Endothelial cell of hepatic sinusoid (primary cell): ENCODE results near the gene CHODL.

Experiments used
- in situ Hi-C: cut with HindIII; loops from 2 replicates; pipeline ENCODE4 v1.10.0; 2017; ENCODE audit warnings: low sequenced_read_pairs

Gene CHODL

GRCh38 chr21:18244671-18245463 lies at the start of gene CHODL:
CHODL (plus strand) TSS chr21:18244833; CDS start chr21:18245224, 391 bp downstream.
- in situ Hi-C loops = no loop called here

GRCh38 chr21:18204931-18205330 lies 39.7 kb upstream of the CHODL start:
- in situ Hi-C loops = no loop called here

DNA sequence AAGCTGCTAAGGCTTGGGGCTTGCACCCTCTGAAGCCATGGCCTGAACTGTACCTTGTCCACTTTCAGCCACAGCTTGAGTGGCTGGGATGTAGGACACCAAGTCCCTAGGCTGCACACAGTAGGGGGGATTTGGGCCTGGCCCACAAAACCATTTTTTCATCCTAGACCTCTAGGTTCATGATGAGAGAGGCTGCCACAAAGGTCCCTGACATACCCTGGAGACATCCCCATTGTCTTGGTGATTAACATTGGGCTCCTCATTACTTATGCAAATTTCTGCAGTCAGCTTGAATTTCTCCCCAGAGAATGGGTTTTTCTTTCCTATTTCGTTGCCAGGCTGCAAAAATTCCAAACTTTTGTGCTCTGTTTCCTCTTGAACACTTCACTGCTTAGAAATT lies 26.3 kb upstream of the CHODL start:
- in situ Hi-C loops = no loop called here

GRCh38 chr21:18220498-18220897 lies 24.1 kb upstream of the CHODL start:
- in situ Hi-C loops = no loop called here

- in situ Hi-C loops = no loop called here
These were observed 22.3 kb upstream of the CHODL start for GRCh38 chr21:18222346-18222745.

DNA sequence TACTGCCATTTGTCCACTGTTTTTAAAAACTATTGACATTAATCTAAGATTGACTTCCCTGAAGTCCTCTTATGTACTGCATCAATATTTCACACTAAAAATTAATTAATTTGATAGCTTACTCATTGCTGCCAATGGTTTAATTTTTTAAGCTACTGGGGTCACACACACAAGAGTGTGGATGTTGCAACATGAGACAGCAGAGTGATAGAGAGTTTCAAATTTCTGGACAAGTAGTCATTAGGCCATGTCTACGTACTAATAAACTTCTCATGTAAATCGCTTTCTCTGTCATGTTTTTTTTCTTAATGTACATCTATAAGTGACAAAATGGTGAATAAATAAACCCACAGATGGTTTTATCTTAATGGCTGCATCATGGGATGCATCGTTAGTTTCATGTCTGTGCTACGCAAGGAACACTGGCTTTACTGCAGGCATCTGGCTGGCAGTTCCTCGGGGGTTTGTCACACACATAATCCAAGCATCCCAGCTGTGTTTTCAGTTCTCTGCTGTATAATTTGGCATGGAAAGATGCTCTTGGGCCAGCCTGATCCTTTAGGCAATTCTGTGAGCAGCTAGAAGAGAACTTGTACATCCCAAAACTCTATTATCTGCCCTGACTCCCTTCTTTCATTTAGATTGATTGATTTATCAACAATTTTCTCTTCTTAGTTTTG lies 16.4 kb upstream of the CHODL start:
- in situ Hi-C loops = no loop called here

- in situ Hi-C loops = no loop called here
These were observed 9.1 kb upstream of the CHODL start for GRCh38 chr21:18235545-18235944.

GRCh38 chr21:18245464-18245967 lies 883 bp downstream of the CHODL start:
- in situ Hi-C loops = no loop called here

GRCh38 chr21:18248171-18248570 lies 3.5 kb downstream of the CHODL start:
- in situ Hi-C loops = no loop called here

DNA sequence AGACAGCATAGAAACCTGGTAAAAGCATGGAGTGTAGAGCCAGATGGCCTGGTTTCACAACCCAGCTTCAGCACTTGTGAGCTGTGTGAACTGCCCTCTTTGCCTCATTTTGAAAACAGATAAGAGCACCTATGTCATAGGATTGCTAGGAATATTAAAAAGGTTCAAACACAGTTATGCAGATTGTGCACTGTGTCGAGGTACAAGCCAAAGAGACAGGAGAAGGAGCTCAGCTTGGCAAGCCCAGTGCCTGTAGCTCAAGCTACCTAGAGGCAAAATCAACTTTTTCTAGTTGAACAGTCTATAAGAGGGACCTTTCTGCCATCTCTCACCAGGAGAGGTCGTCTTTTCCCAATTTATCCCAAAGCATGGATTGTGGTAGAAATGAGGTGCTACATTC lies 5.0 kb downstream of the CHODL start:
- in situ Hi-C loops = no loop called here

- in situ Hi-C loops = no loop called here
These were observed 6.4 kb downstream of the CHODL start for GRCh38 chr21:18251065-18251464.

- in situ Hi-C loops = no loop called here
These were observed 7.6 kb downstream of the CHODL start for GRCh38 chr21:18252256-18252655.

- in situ Hi-C loops = no loop called here
These were observed 8.0 kb downstream of the CHODL start for GRCh38 chr21:18252680-18253079.

- in situ Hi-C loops = no loop called here
These were observed 8.6 kb downstream of the CHODL start for GRCh38 chr21:18253221-18253620.

DNA sequence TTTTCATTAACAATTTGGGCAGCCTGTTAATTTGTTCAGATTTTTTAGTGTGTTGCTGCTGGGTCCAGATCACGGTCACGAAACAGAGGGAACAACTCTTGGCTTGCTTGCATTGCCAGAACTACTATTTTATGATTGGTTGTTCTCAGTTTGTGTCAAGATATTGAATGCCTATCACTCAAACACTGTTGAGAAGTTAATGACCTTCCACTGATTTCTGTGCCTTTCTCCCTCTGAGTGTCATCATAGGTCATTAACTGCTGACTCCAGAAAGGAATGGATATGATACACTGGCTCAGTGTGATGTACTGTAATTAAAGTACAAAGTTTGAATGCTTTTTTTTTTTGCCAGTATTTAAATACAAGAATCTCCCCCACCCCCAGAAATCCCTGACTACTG lies 9.2 kb downstream of the CHODL start:
- in situ Hi-C loops = no loop called here

GRCh38 chr21:18265944-18266343 lies 21.3 kb downstream of the CHODL start:
- in situ Hi-C loops = no loop called here

DNA sequence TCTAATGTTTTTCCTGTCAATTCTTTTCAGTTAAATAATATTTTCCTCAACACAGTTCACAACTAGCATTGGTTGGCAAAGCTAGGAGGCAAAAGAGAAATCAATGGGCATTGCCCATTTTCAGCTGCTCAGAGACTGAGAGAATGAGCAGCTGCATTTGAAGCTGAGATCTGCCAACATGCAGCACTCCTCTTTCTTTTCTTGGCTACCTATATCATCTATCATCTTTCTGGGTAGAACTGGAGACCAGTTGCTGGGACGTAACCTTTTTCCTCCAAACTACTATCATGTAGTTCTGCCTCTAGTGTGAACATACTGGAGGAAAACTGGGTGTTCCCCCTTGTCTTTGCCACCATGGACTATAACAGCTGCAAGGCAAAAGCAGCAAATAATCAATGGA lies 22.9 kb downstream of the CHODL start:
- in situ Hi-C loops = no loop called here

DNA sequence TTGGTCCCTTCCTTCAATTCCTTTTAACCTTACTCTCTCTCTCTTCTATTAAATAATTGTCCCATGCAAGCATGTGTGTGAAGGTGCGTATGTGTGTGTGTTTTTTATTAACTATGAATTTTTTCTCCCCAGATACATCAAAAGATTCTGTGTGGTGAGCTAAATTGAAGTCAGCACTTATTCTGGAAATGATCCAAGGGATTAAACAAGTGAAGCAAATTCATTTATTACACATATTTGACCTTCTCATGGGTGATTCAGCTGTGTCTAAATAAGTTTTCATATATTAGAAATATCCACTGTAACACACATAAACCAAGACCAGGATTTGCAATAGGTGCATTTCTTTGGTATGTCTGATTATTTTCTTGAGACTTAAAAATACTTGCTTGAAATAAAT lies 24.3 kb downstream of the CHODL start:
- in situ Hi-C loops = no loop called here

DNA sequence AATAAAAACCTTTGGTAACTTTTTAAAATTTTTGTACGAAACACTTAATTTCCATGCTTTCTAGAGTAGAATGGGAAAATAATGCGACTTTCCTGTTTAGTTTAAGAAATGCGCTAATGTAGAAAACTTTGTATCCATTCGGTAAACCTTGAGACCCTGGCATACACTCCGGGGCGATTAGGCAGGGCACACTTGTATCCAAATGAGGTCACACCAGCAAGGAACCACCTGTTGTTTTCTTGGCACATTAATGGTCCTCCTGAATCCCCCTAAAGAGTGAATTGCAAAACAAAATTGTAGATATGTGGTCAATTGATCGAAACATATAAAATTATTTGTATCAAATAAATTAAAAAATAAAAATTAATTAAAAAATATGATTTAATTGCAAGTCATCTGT lies 25.2 kb downstream of the CHODL start:
- in situ Hi-C loops = no loop called here

DNA sequence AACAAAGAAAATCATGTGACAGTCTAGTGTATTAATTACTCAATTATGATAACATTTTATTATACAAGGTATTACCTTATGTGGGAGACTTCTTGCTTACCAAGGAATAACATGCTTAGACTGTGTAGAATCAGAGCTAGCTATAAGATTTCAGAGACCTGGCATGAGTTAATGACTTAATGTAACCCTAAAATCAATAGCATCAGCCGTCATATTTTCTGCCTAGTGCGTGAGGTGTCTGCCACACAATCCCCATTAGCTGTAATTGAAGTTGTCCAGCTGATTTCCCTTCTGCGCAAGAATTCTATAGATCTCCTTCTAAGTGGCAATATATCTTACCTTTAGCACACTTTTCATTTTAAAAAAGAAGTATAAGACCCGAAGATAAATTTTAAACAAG lies 28.8 kb downstream of the CHODL start:
- in situ Hi-C loops = no loop called here

DNA sequence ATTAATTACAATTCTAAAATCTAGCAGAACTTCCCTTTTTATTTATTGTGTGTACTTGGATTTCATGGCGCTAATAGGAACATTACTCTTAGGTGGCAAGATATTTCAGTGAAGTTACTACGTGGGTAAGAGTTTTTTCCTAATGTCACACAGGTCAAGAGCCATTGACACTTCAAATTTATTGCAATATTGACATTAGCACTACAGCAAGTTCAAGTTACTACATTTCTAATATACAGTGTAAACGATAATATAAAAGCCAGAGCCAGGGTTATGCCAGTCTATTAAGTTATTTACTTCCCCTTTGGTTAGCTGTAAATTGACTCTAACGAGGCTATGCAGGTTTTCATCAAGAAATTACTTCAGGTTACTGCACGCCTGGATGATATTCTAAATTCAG lies 29.7 kb downstream of the CHODL start:
- in situ Hi-C loops = no loop called here

- in situ Hi-C loops = no loop called here
These were observed 31.1 kb downstream of the CHODL start for GRCh38 chr21:18275781-18276180.
